Natural killer cell (primary cell): ENCODE measurements around the gene ITPKB. TPM values are rescaled to one million over a fixed set of nuclear protein-coding genes. Genes with fewer than 3 reads are reported as not detected.

ENCODE experiments used
- ATAC-seq, 3 donors: fragments of 150-1000 bp in 2 of 3; fragments of 200-7000 bp in 1 of 3; cut with Tn5 transposase; 1 replicate in 1 of 3; 2 replicates in 2 of 3; pipeline ENCODE4 v1.10.0; 2021; ENCODE audit warnings: mild to moderate bottlenecking in 2 of 3, moderate library complexity in 2 of 3
- DNase-seq, 2 donors: peaks; one replicate each; pipeline versions ENCODE4 v3.0.0 to v3.0.0-alpha.2; 2013 to 2021; ENCODE audit warnings: mixed read lengths in 1 of 2
- H3K27ac ChIP-seq: one replicate; pipeline ENCODE4 v1.5.1; 2013; ENCODE audit warnings: mild to moderate bottlenecking, low read length
- H3K27me3 ChIP-seq: one replicate; pipeline ENCODE4 v1.6.1; 2013; ENCODE audit warnings: low read length; ENCODE audit not compliant: control insufficient read depth, insufficient read depth
- H3K36me3 ChIP-seq: one replicate; pipeline ENCODE4 v1.6.1; 2013; ENCODE audit warnings: low read length; ENCODE audit not compliant: control insufficient read depth, insufficient read depth
- H3K4me1 ChIP-seq: one replicate; pipeline ENCODE4 v1.6.1; 2013; ENCODE audit warnings: low read length; ENCODE audit not compliant: control insufficient read depth, insufficient read depth
- H3K4me3 ChIP-seq: one replicate; pipeline ENCODE4 v1.5.1; 2013; ENCODE audit warnings: low read length
- H3K9me3 ChIP-seq: one replicate; pipeline ENCODE4 v1.6.1; 2013; ENCODE audit warnings: low read length; ENCODE audit not compliant: control insufficient read depth, insufficient read depth
- H3K27ac Mint-ChIP-seq, 2 donors: one replicate each; pipeline ENCODE4 v1.8.0; 2022; ENCODE audit warnings: mild to moderate bottlenecking in 2 of 2, mixed read lengths in 2 of 2, moderate library complexity in 1 of 2
- H3K27me3 Mint-ChIP-seq, 2 donors: one replicate each; pipeline ENCODE4 v1.8.0; 2022; ENCODE audit warnings: low read depth in 2 of 2, mixed read lengths in 2 of 2
- H3K36me3 Mint-ChIP-seq: one replicate; pipeline ENCODE4 v1.8.0; 2022; ENCODE audit warnings: mixed read lengths
- H3K4me1 Mint-ChIP-seq, 2 donors: one replicate each; pipeline ENCODE4 v1.8.0; 2022; ENCODE audit warnings: mixed read lengths in 2 of 2
- H3K4me3 Mint-ChIP-seq: one replicate; pipeline ENCODE4 v1.8.0; 2022; ENCODE audit warnings: mild to moderate bottlenecking, moderate library complexity, mixed read lengths
- H3K9me3 Mint-ChIP-seq, 2 donors: one replicate each; pipeline ENCODE4 v1.8.0; 2022; ENCODE audit warnings: mixed read lengths in 2 of 2
- WGBS: methylation state at CpG from one replicate; pipeline ENCODE4 v1.1.7; 2013; ENCODE audit warnings: missing lambda C conversion rate; ENCODE audit not compliant: insufficient coverage; 5-methylcytosine and 5-hydroxymethylcytosine counted together
- intact Hi-C: fragments of 100-400 bp; cut with micrococcal nuclease; formaldehyde crosslinking; loops from one replicate; pipeline ENCODE4 v1.14.2; 2022
- total RNA-seq, 4 donors: library from RNA; stranded (reverse); fragments of 120-200 nt in 1 of 4; gene quantifications; one replicate each; pipeline versions ENCODE4 v1.2.3 to v1.2.4, GENCODE V29; 2013 to 2022
- TF ChIP-seq, protein P1 (sequence below): fragments of 200-600 bp; IDR thresholded peaks from one replicate; pipeline ENCODE4 v1.8.0; 2022; ENCODE audit warnings: antibody characterized with exemption

Gene ITPKB
- total RNA-seq, 3 donors from 2014 or later (not counting 1 experiment from before 2014, with no cell fraction given): 92.2 to 133 (median 99.0) TPM

- Histone ChIP-seq H3K27ac (peak overlapping the region; percentile 32), H3K9me3 (no peaks in the 10 kb centered on the region), H3K4me1 (peaks cover 49% of the 10 kb centered on the region), H3K27me3 (no peaks in the 10 kb centered on the region), H3K36me3 (peaks cover 11% of the 10 kb centered on the region), H3K4me3 (no peak overlapping the region)
- Mint-ChIP-seq H3K4me1 (peaks cover 83 to 91% of the 10 kb centered on the region in 2 donors), H3K27me3 (no peaks in the 10 kb centered on the region), H3K4me3 (no peak overlapping the region), H3K36me3 (no peaks in the 10 kb centered on the region), H3K9me3 (no peaks in the 10 kb centered on the region), H3K27ac (peak overlapping the region; percentile 97 to 99)
- peak; percentile 69 to 82 (median 81) for ATAC-seq
- TF ChIP-seq, protein P1, sequence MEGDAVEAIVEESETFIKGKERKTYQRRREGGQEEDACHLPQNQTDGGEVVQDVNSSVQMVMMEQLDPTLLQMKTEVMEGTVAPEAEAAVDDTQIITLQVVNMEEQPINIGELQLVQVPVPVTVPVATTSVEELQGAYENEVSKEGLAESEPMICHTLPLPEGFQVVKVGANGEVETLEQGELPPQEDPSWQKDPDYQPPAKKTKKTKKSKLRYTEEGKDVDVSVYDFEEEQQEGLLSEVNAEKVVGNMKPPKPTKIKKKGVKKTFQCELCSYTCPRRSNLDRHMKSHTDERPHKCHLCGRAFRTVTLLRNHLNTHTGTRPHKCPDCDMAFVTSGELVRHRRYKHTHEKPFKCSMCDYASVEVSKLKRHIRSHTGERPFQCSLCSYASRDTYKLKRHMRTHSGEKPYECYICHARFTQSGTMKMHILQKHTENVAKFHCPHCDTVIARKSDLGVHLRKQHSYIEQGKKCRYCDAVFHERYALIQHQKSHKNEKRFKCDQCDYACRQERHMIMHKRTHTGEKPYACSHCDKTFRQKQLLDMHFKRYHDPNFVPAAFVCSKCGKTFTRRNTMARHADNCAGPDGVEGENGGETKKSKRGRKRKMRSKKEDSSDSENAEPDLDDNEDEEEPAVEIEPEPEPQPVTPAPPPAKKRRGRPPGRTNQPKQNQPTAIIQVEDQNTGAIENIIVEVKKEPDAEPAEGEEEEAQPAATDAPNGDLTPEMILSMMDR: no peak
- intact Hi-C loops: no loop called here
- 19% methylated on average over 4 of the region's 4 CpGs for WGBS
- DNase-seq: peak; percentile 37 to 85
Measured at GRCh38 chr1:226691247-226691646, 47.8 kb downstream of the ITPKB start.

GRCh38 chr1:226690460-226690982 is 48.6 kb downstream of the ITPKB start:
- DNase-seq (peak; percentile 10 to 79), ATAC-seq (peak in 1 of 3 donors; percentile 15)
- peaks cover 11% of the 10 kb centered on the region for H3K36me3 ChIP-seq
- Mint-ChIP-seq H3K9me3 (no peaks in the 10 kb centered on the region), H3K27ac (peak overlapping the region; percentile 97 to 99), H3K4me3 (peak overlapping the region; percentile 45), H3K27me3 (no peaks in the 10 kb centered on the region), H3K4me1 (peaks cover 84 to 92% of the 10 kb centered on the region in 2 donors), H3K36me3 (no peaks in the 10 kb centered on the region)
- intact Hi-C loops: no loop called here
- WGBS: 57% methylated on average over 8 of the region's 8 CpGs
- no peak overlapping the region for H3K4me3 ChIP-seq
- no peaks in the 10 kb centered on the region for H3K27me3 ChIP-seq
- no peaks in the 10 kb centered on the region for H3K9me3 ChIP-seq
- TF ChIP-seq, protein P1: no peak
- peak overlapping the region; percentile 32 for H3K27ac ChIP-seq
- H3K4me1 ChIP-seq: peaks cover 52% of the 10 kb centered on the region

- no peak for DNase-seq
- Histone ChIP-seq H3K27ac (no peak overlapping the region), H3K27me3 (no peaks in the 10 kb centered on the region), H3K4me3 (no peak overlapping the region), H3K9me3 (no peaks in the 10 kb centered on the region), H3K36me3 (peaks cover 14% of the 10 kb centered on the region), H3K4me1 (peaks cover 66% of the 10 kb centered on the region)
- ATAC-seq: no peak
- Mint-ChIP-seq H3K9me3 (no peaks in the 10 kb centered on the region), H3K36me3 (no peaks in the 10 kb centered on the region), H3K27ac (peak overlapping the region; percentile 97 to 99), H3K4me1 (peaks cover 94 to 98% of the 10 kb centered on the region in 2 donors), H3K27me3 (no peaks in the 10 kb centered on the region), H3K4me3 (no peak overlapping the region)
- intact Hi-C loops: loop anchor here (5.0 kb wide), 1 partner anchor 37 kb away; no protein-coding TSS in a partner anchor
- WGBS: 93% methylated on average over 4 of the region's 4 CpGs
- TF ChIP-seq, protein P1: no peak
Measured at GRCh38 chr1:226688808-226689207, 50.3 kb downstream of the ITPKB start.
